Daoy (cell line): Measurements from ENCODE around the gene PDRG1. TPM values are rescaled to one million over a fixed set of nuclear protein-coding genes. Genes with fewer than 3 reads are reported as not detected.

Experiments
- DNase-seq: peaks from one replicate; pipeline ENCODE4 v3.0.0-alpha.2; 2015; ENCODE audit warnings: low read depth
- total RNA-seq: library from RNA; depleted of rRNA; stranded (reverse); fragments of >200 nt; shearing (Covaris generic); gene quantifications from 2 replicates; pipeline ENCODE4 v1.2.3, GENCODE V29; 2014; rRNA removed

The PDRG1 gene
- total RNA-seq, 1 experiment from 2014 or later = 13.6 TPM

DNA sequence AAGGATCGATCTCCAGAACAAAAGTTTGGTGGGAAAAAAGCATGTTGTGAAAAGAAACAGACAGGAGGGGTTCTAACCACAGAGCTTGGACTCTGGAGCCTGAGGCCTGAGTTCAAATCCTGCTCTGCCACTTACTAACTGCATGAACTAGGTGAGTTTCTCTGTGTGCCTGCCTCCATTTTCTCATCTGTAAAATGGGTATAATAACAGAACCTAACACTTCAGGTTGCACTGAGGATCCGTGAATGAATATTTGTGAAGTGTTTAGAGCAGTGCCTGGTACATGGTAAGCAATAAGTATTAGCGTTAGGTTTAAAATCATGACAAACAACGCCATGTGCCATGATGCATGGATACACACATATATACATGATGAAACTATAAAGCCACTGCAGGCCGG lies 44.8 kb downstream of the PDRG1 start:
- DNase-seq = no peak

DNA sequence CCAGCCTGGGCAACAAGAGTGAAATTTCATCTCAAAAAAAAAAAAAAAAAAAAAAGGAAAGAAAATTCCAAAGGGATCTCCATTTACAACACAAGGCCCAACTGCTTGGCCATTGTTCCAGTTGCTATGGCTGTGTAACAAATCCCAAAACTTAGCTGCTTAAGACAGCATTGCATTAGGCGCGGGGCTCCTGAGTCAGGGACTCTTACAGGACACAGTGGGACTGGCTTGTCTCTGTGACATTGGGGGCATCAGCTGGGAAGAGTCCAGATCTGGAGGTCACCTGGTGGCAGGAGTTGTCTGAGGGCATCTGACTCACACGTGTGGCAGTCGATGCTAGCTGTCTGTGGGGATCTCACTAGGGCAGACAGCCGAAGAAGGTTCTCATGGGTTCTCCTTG lies 45.8 kb downstream of the PDRG1 start:
- DNase-seq = no peak

DNA sequence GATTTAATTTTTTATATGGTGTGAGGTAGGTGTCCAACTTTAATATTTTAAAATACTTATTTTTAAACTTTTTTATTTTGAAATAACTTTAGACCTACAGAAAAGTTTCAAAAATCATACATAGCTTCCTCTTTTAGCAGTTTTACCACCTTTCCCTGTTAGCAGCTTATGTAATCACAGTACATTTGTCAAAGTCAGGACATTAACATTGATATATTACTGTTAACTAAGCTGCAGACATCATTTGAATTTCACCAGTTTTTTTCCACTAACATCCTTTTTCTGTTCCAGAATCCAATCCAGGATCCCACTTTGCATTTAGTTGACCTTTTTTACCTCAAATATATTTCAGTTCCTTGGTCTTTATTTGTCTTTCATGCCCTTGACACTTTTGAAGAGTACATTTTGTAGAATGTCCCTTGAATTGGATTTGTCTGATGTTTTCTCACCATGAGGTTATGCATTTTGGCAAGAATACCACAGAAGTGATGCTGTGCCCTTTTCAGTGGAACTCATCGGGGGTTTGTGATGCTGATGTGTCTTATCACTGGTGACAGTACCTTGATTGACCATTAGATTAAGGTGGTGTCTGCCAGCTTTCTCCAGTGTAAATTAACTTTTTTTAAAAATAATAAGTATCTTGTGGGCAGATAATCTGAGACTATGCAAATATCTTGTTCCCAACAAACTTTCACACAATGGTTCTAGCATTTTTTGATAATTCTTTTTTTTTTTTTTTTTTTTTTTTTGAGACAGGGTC lies 48.0 kb downstream of the PDRG1 start:
- no peak for DNase-seq

DNA sequence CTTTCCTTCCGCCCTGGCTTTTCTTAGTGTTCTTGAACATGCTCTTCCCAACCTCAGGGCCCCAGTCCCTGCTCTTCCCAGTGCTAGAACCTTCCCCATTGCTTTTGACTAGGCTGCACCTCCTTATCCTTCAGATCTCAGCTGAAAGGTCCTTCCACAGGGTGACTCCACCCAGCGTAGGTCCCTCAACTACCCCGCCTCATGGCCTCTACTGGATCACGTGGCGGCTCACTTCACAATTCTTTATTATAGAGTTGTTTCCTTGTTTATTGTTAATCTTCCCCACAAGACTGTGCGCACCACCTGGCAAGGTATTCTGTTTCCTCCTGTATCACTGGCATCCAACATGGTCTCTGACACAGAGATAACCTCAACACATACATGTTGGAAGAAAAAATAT lies 50.2 kb downstream of the PDRG1 start:
- DNase-seq = no peak

DNA sequence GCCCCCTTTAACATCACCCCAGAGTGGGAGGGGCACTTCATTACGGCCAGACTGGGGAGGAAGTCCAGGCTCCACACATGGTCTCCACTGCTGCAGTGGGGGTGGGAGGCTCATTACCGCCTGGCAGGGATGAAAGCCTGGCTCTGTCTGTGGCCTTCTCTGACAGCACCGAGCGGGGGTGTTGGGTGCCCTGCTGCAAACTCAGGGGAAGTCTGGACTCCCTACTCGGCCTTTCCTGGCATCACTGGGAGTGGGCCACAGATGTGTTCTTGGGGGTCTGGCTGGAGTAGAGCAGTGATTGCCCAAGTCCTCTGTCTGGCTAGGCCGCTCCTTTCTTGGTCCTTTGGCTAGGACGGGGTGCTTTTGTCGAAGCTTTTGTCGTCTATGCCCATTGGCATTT lies 54.3 kb downstream of the PDRG1 start:
- DNase-seq = no peak

DNA sequence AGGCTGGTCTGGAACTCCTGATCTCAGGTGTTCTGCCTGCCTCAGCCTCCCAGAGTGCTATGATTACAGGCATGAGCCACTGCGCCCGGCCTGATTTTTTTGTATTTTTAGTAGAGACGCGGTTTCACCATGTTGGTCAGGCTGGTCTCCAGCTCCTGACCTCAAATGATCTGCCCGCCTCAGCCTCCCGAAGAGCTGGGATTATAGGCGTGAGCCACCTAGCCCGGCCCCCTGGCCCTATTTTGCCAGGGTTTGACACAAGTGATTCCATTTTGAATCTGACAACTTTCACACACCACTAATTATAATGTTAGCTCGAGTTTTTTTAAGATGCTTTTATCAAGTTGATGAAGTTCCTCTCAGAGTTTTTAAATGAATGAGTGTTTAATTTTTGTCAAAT lies 55.8 kb downstream of the PDRG1 start:
- DNase-seq = no peak

DNA sequence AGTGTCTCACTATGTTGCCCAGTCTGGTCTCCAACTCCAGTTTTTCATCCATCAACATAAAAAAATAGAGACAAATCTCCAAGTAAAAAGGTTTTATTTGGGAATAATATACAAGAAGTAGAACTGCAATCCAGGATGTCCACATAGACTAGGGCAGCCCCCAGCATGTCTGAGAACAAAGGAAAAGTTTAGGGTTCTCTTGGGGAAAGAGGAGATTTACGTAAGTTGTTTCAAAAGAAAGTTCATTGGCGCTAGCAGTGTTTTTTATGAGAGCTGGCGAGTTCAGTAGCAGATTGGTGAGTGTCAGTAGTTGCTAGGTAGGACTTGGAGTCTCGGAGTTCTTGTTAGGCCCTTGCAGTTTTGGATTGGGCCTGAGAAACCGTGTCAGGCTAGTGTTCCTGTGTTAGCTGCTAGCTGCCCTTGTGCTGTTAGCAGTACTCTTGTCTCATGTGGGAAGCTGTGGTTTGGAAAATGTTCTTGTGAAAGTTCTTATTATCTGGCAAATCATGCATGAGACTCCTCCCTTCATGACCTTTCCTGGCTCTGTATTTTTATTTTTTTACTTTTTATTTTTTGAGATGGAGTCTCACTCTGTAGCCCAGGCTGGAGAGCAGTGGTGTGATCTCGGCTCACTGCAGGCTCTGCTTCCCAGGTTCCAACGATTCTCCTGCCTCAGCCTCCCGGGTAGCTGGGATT lies 56.7 kb downstream of the PDRG1 start:
- peak; percentile 71 for DNase-seq

Other genes starting within 250 kb of the PDRG1 start
- gene BCL2L1, start 229.2 kb downstream of the PDRG1 start, total RNA-seq = 49.1 and 55.1 TPM in 2 replicates
- gene TPX2, start 212.8 kb downstream of the PDRG1 start, total RNA-seq = 222 and 237 TPM in 2 replicates
- gene MYLK2, start 132.7 kb downstream of the PDRG1 start, total RNA-seq = 3.0 and 3.4 TPM in 2 replicates
- 2.0 and 3.6 TPM in 2 replicates for gene FOXS1, start 106.4 kb downstream of the PDRG1 start, total RNA-seq
- 1.9 and 4.2 TPM in 2 replicates for gene DUSP15, start 81.5 kb downstream of the PDRG1 start, total RNA-seq
- gene TTLL9, start 81.4 kb downstream of the PDRG1 start, total RNA-seq = 1.5 TPM in 1 of 2 replicates, not detected in the other
- under 0.01 and 0.12 TPM in 2 replicates for gene XKR7, start 16.1 kb upstream of the PDRG1 start, total RNA-seq
- gene CCM2L, start 58.4 kb upstream of the PDRG1 start, total RNA-seq = 1.0 and 2.1 TPM in 2 replicates
- 0.15 TPM in 1 of 2 replicates, not detected in the other for gene HCK, start 100.2 kb upstream of the PDRG1 start, total RNA-seq
- gene TM9SF4, start 157.7 kb upstream of the PDRG1 start, total RNA-seq = 17.9 and 21.4 TPM in 2 replicates